Keratinocyte (primary cell): ENCODE measurements around the gene TRPM1. TPM values are rescaled to one million over a fixed set of nuclear protein-coding genes. Genes with fewer than 3 reads are reported as not detected.
A peak's percentile ranks its signal among the peaks of the same experiment; 100 is the strongest.

Source experiments
- DNase-seq: peaks from one replicate; pipeline ENCODE4 v3.0.0-alpha.2; 2011; ENCODE audit warnings: low read depth, missing footprints, low spot score
- FAIRE-seq: peaks from 2 replicates; lab custom pipeline; 2011; peaks lifted over from hg19 to GRCh38; lab: Jason Lieb, UNC
- H2AFZ ChIP-seq: 2 replicates; pipeline ENCODE4 v1.6.0; 2012; ENCODE audit warnings: low read length, control low read depth, inconsistent platforms; ENCODE audit not compliant: control insufficient read depth
- H3K27ac ChIP-seq: 2 replicates; pipeline ENCODE4 v1.5.1; 2011; ENCODE audit warnings: low read length; ENCODE audit not compliant: control insufficient read depth, insufficient read depth
- H3K27me3 ChIP-seq: 3 replicates; pipeline ENCODE4 v1.6.0; 2011; ENCODE audit warnings: low read length; ENCODE audit not compliant: control insufficient read depth, insufficient read depth; ENCODE audit errors: extremely low read depth
- H3K36me3 ChIP-seq, 2 experiments: 2 replicates in 1 of 2; 3 replicates in 1 of 2; pipeline ENCODE4 v1.5.1; 2011; ENCODE audit warnings: low read length in 2 of 2, mild to moderate bottlenecking in 1 of 2; ENCODE audit not compliant: control insufficient read depth in 2 of 2, insufficient read depth in 2 of 2; ENCODE audit errors: extremely low read depth in 1 of 2
- H3K4me1 ChIP-seq: 3 replicates; pipeline ENCODE4 v1.5.1; 2011; ENCODE audit warnings: low read length; ENCODE audit not compliant: control insufficient read depth, insufficient read depth; ENCODE audit errors: extremely low read depth
- H3K4me2 ChIP-seq: 3 replicates; pipeline ENCODE4 v1.6.0; 2011; ENCODE audit warnings: low read depth, low read length; ENCODE audit not compliant: control insufficient read depth, insufficient read depth; ENCODE audit errors: extremely low read depth
- H3K4me3 ChIP-seq, 3 experiments: fragments of 200-600 bp in 1 of 3; sonication (generic) in 1 of 3; 2 replicates in 2 of 3; 3 replicates in 1 of 3; pipeline ENCODE4 v1.5.1; 2011 to 2016; ENCODE audit warnings: low read length in 3 of 3, mild to moderate bottlenecking in 3 of 3, control low read depth in 2 of 3, inconsistent platforms in 1 of 3, low read depth in 1 of 3, mixed read lengths in 1 of 3, mixed run types in 1 of 3, moderate library complexity in 1 of 3; ENCODE audit not compliant: control insufficient read depth in 2 of 3, insufficient read depth in 2 of 3; ENCODE audit errors: extremely low read depth in 1 of 3
- H3K79me2 ChIP-seq: 2 replicates; pipeline ENCODE4 v1.6.0; 2012; ENCODE audit warnings: low read length; ENCODE audit not compliant: control insufficient read depth, insufficient read depth
- H3K9ac ChIP-seq: 3 replicates; pipeline ENCODE4 v1.6.0; 2011; ENCODE audit warnings: low read length; ENCODE audit not compliant: control insufficient read depth, insufficient read depth; ENCODE audit errors: extremely low read depth
- H3K9me1 ChIP-seq: 3 replicates; pipeline ENCODE4 v1.6.0; 2011; ENCODE audit warnings: low read length; ENCODE audit not compliant: control insufficient read depth, insufficient read depth; ENCODE audit errors: extremely low read depth
- H3K9me3 ChIP-seq: 2 replicates; pipeline ENCODE4 v1.5.1; 2012; ENCODE audit warnings: low read depth, low read length; ENCODE audit not compliant: control insufficient read depth
- H4K20me1 ChIP-seq: 3 replicates; pipeline ENCODE4 v1.6.0; 2011; ENCODE audit warnings: low read length; ENCODE audit not compliant: control insufficient read depth, insufficient read depth; ENCODE audit errors: extremely low read depth
- EZH2 ChIP-seq: IDR thresholded peaks from one replicate; pipeline ENCODE4 v1.6.1; 2012; ENCODE audit warnings: inconsistent platforms, mild to moderate bottlenecking, low read length, moderate library complexity
- dilution Hi-C: fragments of 300-500 bp; cut with MboI; formaldehyde crosslinking; loops from one replicate; pipeline ENCODE4 v1.7.0; 2020; ENCODE audit warnings: low sequenced_read_pairs; ENCODE audit not compliant: extremely low pct_ligation_motif_present
- polyA plus RNA-seq, 5 experiments: library from polyadenylated mRNA; depleted of rRNA in 3 of 5; stranded (reverse) in 3 of 5; stranded (forward) in 1 of 5; unstranded in 1 of 5; fragments of >200 nt; gene quantifications; 1 replicate in 1 of 5; 2 replicates in 3 of 5; 3 replicates in 1 of 5; pipeline versions ENCODE4 v1.2.1 to v1.2.3, GENCODE V29; 2011 to 2012; ENCODE audit warnings: missing spikeins in 2 of 5, low read depth in 1 of 5, low replicate concordance in 1 of 5
- TF ChIP-seq, protein P1 (sequence below), 3 experiments: IDR thresholded peaks in 1 of 3; conservative IDR thresholded peaks in 1 of 3; optimal IDR thresholded peaks in 1 of 3; 2 replicates in 2 of 3; 3 replicates in 1 of 3; pipeline versions ENCODE3 to v1.5.1; 2011; ENCODE audit warnings: low read length in 3 of 3, mild to moderate bottlenecking in 3 of 3, moderate library complexity in 2 of 3, control low read depth in 1 of 3, inconsistent platforms in 1 of 3; ENCODE audit not compliant: insufficient read depth in 2 of 3; ENCODE audit errors: extremely low read depth in 1 of 3

The TRPM1 gene
- polyA plus RNA-seq, 1 donor (not counting 4 experiments of a cell fraction or from before 2014, with no cell fraction given), result 0.17 TPM

- H3K36me3 ChIP-seq, result no peaks in the 10 kb centered on the region
- dilution Hi-C loops, result no loop called here
- peak overlapping the region; percentile 33 for H3K4me2 ChIP-seq
- H4K20me1 ChIP-seq, result no peaks in the 10 kb centered on the region
- no peaks in the 10 kb centered on the region for H3K27me3 ChIP-seq
- H3K4me1 ChIP-seq, result no peaks in the 10 kb centered on the region
- no peak overlapping the region for H2AFZ ChIP-seq
- no peaks in the 10 kb centered on the region for H3K9me3 ChIP-seq
- H3K9me1 ChIP-seq, result no peaks in the 10 kb centered on the region
- no peak for TF ChIP-seq EZH2
- TF ChIP-seq, protein P1, sequence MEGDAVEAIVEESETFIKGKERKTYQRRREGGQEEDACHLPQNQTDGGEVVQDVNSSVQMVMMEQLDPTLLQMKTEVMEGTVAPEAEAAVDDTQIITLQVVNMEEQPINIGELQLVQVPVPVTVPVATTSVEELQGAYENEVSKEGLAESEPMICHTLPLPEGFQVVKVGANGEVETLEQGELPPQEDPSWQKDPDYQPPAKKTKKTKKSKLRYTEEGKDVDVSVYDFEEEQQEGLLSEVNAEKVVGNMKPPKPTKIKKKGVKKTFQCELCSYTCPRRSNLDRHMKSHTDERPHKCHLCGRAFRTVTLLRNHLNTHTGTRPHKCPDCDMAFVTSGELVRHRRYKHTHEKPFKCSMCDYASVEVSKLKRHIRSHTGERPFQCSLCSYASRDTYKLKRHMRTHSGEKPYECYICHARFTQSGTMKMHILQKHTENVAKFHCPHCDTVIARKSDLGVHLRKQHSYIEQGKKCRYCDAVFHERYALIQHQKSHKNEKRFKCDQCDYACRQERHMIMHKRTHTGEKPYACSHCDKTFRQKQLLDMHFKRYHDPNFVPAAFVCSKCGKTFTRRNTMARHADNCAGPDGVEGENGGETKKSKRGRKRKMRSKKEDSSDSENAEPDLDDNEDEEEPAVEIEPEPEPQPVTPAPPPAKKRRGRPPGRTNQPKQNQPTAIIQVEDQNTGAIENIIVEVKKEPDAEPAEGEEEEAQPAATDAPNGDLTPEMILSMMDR (optimal IDR thresholded peaks at IDR 0.05 in 1 of 3, IDR thresholded peaks at IDR 0.05 in 1 of 3, conservative IDR thresholded peaks at IDR 0.05 in 1 of 3; ENCODE audit: extremely low read depth in 1 of 3, insufficient read depth in 2 of 3, low read length in 3 of 3), result peak; percentile 90 to 99 (median 90)
- H3K79me2 ChIP-seq, result no peaks in the 10 kb centered on the region
- no peak overlapping the region for H3K9ac ChIP-seq
- DNase-seq (no peak), FAIRE-seq (peak; percentile 48)
- H3K27ac ChIP-seq, result no peak overlapping the region
- H3K4me3 ChIP-seq, result no peak overlapping the region
Observed at GRCh38 chr15:31128919-31129768, 27.6 kb upstream of the TRPM1 start.

GRCh38 chr15:31128477-31128876 is 27.0 kb upstream of the TRPM1 start:
- H3K9me3 ChIP-seq, result no peaks in the 10 kb centered on the region
- dilution Hi-C loops, result no loop called here
- H2AFZ ChIP-seq, result no peak overlapping the region
- no peaks in the 10 kb centered on the region for H3K36me3 ChIP-seq
- no peak overlapping the region for H3K9ac ChIP-seq
- no peak overlapping the region for H3K27ac ChIP-seq
- DNase-seq (no peak), FAIRE-seq (no peak)
- H3K4me3 ChIP-seq, result no peak overlapping the region
- no peaks in the 10 kb centered on the region for H3K27me3 ChIP-seq
- no peak for TF ChIP-seq EZH2
- TF ChIP-seq, protein P1 (optimal IDR thresholded peaks at IDR 0.05 in 1 of 3, IDR thresholded peaks at IDR 0.05 in 1 of 3, conservative IDR thresholded peaks at IDR 0.05 in 1 of 3; ENCODE audit: extremely low read depth in 1 of 3, insufficient read depth in 2 of 3, low read length in 3 of 3), result no peak
- H3K79me2 ChIP-seq, result no peaks in the 10 kb centered on the region
- H4K20me1 ChIP-seq, result no peaks in the 10 kb centered on the region
- H3K4me2 ChIP-seq, result no peak overlapping the region
- no peaks in the 10 kb centered on the region for H3K9me1 ChIP-seq
- H3K4me1 ChIP-seq, result no peaks in the 10 kb centered on the region
